Activated CD8-positive, alpha-beta memory T cell treated with anti-CD3 and anti-CD28 coated beads for 24 hours (primary cell): Measurements from ENCODE around the gene CTSF.
A peak's percentile ranks its signal among the peaks of the same experiment; 100 is the strongest.
"Not testable (repeated sequence)": the region's sequence is repeated elsewhere in the genome, so short reads cannot be mapped to it uniquely, and the experiment has no call there.

Experiments used
- DNase-seq: peaks from one replicate; pipeline ENCODE4 v3.0.0-alpha.2; 2020

Gene CTSF

GRCh38 chr11:66589315-66589714 is 20.9 kb upstream of the CTSF start:
- DNase-seq: not testable (repeated sequence)

DNA sequence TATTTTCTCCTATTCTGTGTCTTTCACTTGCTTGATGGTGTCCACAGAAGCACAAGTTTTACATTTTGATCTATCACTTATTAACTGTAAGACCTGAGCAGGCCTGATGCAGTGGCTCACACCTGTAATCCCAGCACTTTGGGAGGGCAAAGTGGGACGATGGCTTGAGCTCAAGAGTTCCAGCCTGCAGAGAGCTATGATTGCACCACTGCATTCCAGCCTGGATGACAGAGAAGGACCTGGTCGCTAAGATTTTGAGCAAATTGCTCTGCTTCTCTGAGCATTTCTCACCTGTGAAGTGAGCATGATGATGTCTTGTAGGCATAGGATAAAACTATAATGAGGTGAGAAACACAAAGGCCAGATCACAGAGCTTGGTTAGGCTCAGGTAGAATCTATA is 17.7 kb upstream of the CTSF start:
- DNase-seq: no peak

- DNase-seq: not testable (repeated sequence)
These were observed 17.0 kb upstream of the CTSF start for GRCh38 chr11:66585447-66585846.

DNA sequence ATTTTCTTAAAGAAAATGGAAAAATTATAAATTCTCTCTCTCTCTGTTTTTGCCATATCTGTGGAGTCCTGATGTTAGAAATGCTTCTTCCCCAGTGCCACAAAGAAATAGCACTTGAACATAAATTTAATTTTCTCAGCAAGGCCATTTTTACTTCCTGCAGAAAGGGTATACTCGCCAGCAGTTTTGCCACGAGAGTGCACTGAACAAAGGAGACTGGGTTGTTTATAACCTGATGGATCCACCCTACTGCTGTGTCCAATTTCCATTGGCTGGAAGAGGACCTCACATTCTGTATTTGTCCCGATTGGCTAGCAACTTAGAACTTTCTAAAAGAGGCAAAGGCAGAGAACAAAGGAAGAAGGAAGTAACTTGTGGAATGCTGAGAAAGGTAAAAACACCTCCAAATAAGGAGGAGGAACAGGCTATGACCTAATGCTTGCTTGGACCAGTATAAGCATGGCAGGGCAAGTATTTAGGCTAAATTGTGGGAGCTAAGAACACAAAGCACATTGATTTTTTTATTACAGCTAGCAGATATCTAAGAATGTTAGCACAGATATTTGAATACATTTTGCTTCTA is 14.2 kb upstream of the CTSF start:
- not testable (repeated sequence) for DNase-seq

DNA sequence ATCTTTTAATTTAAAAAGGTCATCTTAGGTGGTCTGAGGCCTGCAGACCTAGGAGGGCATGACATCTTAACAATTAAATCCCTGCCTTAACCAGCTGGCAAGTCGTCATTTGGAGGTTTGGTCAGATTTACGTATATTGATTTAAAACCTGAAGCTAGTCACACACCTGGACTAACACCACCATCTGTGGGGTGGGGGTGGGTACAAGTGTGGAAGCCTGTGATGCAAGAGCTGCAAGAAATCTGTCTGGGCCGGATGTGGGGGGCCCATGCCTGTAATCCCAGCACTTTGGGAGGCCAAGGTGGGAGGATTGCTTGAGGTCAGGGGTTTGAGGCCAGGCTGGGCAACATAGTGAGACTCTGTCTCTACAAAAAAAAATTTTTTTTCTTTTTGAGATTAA is 12.9 kb upstream of the CTSF start:
- no peak for DNase-seq

DNA sequence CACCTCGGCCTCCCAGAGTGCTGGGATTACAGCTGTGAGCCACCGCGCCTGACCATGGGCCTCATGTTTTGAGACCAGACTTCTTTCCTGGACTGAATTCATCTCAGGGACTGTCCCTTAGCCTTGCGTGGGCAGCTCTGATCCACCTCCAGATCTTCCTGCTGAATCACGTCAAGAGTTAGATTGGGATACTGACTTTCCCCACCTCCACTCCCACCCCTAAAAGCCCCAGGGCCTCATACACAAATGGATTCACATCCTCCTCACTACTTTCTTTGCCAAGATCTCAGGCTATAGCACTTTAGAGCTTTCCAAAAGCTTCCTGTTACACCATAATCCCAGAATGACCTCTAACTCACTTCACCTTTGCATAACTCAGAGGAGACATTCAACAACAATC is 12.4 kb upstream of the CTSF start:
- DNase-seq: no peak

DNA sequence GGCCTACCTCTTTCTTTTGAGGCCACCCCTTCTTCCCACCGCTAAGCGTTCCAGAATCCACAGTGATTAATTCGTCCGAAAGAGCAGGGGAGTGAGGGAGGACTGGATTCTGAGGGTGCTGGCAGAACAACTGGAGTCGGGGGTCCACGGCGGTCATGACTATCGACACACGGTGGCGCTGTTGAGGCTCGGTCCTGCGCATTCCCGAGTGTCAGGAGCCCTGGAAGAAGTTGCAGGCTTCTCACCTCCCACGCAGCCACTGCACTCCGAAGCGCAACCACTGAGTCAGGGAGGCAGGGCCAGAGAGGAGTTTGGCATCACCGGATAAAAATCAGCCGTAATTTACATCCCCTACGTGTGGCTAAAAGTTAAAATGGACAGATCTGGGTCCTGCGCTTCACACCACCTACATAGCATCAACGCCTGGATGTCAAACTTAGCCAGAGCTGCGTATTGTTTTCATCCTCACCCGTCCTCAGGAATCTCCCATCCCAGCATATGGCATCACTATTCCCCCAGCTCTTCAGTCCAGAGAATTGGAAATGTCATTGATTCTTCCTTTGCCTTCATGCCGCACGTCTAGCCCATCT is 10.7 kb upstream of the CTSF start:
- DNase-seq: peak; percentile 94

- DNase-seq: no peak
These were observed 2.4 kb upstream of the CTSF start for GRCh38 chr11:66570850-66571180.

DNA sequence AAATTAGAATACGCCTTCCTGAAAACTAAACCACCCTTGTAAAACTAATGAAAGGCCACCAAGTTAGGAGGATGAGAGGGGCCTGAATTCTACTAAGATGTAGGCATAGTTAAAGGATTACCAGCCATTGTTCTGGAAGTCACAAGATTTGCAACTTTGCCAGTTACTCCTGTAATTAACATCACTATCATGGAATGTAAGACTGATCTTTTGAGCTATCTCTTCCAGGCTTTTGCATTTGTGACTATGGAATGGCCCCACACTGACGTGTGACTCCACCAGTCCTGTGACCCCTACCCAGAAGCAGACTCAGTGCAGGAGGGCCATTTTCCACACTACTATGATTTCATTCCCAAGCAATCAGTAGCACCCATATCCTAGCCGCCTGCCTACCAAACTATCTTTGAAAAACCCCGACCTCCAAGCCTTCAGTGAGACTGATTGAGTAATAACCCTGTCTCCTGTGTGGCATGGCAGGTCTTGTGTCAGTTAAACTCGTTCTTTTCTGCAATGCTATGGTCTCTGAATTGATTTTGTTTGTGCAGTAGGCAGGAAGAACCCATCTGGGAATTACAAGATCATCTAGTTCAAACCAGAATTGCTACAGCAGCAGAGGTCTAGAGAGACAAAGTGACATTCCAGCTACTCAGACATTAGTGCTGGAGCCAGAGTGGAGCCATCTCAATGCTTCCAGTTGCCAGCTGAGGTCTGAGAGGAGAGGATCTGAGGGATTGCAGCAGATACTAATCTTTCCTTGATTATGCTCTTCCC is 1.9 kb upstream of the CTSF start:
- no peak for DNase-seq

GRCh38 chr11:66569076-66569475 is 670 bp upstream of the CTSF start:
- DNase-seq: no peak

DNA sequence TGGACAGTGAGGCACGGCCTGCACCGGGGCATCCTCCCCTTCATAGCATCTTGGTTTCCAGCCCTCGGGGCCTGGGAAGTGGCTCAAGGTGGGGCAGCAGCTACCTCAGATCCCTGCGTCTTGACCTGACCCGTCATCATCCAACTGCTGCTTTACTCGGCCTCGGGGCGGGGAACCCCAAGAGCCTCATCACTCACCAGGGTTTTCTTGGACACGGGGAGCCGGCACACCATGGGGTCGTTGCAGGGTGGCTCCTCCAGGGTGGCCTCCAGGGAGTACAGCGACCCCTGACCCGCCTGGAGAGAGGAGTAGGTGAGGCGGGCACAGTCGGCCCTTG is 651 bp downstream of the CTSF start:
- DNase-seq: no peak

GRCh38 chr11:66566221-66566620 is 2.2 kb downstream of the CTSF start:
- DNase-seq: no peak

- no peak for DNase-seq
These were observed 3.4 kb downstream of the CTSF start for GRCh38 chr11:66564984-66565383.

DNA sequence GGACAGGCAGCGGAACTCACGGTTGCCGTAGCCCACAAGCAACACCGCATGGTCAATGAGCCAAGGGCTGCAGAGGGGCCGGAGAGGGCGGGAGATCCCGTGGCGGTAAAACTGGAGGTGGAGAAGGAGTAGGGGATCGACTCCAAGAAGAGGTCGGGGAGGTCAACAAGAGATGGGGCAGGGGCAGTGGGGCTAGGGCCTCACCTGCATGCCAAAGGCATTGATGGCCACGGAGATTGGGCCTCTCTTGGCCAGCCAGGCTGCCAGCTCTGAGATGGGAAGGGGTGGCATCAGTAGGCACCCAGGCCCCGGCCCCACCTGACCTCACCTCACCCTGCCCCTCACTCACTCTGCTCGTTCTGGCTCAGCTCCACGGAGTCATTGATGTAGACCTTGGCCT is 3.9 kb downstream of the CTSF start:
- DNase-seq: no peak

GRCh38 chr11:66563832-66564231 is 4.6 kb downstream of the CTSF start:
- DNase-seq: no peak

DNA sequence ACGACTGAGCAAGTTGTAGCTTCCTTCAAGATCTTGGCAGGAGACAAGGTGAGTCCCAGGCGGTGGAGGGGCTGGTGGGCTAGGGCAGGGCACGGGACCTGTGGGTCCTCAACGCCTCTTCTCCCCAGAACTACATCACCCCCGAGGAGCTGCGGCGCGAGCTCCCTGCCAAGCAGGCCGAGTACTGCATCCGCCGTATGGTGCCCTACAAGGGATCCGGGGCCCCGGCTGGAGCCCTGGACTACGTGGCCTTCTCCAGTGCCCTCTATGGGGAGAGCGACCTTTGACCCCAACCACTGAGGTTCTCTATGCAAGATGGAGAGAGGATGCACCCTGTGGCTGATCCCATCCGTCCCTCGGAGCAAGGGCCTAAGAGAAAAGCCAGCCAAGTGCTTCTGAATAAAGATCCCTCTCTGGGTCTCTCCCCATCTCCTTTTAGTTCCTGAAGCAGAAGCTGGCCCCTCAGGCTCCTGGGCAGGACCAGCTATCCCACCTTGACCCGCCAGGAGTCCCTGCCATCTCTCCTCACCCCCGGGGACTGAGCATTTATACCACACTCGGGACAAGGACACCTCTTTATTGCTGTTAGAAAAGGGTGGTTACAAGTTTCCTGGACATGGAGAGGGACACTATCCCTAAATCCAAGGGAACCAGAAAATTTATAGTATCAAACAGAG is 5.4 kb downstream of the CTSF start:
- DNase-seq: no peak

- no peak for DNase-seq
These were observed 6.1 kb downstream of the CTSF start for GRCh38 chr11:66562275-66562674.

GRCh38 chr11:66561975-66562248 is 6.5 kb downstream of the CTSF start:
- DNase-seq: no peak

DNA sequence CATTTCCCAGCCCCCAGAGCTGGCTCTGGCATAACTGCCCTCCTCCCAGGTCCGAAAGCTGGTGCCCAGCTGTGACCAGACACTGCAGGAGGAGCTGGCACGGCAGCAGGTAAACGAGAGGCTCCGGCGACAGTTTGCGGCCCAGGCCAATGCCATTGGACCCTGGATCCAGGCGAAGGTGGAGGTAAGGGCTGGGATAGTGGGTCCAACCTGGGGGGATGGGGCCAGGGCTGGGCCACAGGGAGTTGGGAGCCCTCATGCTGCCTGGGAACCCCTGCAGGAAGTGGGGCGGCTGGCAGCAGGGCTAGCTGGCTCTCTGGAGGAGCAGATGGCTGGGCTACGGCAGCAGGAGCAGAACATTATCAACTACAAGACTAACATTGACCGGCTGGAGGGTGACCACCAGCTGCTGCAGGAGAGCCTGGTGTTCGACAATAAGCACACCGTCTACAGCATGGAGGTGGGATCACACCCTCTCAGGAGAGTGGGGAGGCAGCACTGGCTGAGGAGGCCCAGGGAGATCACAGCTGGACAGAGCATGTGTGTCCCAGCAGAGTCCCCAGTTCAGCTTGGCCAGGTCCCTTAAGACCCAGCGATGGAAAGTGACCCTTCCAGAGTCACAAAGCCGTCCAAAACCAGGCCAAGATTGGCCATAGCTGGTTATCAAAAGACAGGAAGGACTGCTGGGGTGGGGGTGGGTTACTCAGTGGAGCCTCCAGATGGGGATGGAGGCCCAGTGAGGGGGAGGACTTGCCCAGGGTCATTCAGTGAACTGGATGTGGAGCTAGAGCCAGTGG is 7.0 kb downstream of the CTSF start:
- no peak for DNase-seq

DNA sequence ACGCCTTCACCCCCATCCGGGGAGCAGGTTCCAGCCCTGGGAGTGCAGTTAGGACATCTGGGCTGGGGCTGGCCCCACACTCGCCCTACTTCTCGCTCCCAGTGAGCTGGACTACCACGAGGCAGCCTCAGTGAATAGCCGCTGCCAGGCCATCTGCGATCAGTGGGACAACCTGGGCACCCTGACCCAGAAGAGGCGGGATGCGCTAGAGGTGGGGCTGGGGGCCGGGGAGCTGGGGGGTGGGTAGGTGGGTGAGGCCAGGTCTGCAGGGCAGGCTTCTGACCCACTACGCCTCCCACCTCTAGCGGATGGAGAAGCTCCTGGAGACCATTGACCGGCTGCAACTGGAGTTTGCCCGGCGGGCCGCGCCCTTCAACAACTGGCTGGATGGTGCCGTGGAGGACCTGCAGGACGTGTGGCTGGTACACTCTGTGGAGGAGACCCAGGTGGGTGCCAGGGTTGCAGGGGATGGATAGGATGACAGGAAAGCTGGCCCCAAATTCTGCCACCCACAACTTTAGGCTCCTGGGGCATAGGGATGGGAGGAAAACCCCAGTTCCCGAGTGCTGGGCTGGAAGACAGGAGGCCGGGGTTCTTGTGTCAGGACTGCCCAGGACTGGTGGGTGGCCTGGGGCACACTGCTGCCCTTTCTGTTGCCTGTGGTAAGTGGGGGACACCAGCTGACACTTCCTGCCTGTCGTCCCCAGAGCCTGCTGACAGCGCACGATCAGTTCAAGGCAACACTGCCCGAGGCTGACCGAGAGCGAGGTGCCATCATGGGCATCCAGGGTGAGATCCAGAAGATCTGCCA is 8.3 kb downstream of the CTSF start:
- no peak for DNase-seq

DNA sequence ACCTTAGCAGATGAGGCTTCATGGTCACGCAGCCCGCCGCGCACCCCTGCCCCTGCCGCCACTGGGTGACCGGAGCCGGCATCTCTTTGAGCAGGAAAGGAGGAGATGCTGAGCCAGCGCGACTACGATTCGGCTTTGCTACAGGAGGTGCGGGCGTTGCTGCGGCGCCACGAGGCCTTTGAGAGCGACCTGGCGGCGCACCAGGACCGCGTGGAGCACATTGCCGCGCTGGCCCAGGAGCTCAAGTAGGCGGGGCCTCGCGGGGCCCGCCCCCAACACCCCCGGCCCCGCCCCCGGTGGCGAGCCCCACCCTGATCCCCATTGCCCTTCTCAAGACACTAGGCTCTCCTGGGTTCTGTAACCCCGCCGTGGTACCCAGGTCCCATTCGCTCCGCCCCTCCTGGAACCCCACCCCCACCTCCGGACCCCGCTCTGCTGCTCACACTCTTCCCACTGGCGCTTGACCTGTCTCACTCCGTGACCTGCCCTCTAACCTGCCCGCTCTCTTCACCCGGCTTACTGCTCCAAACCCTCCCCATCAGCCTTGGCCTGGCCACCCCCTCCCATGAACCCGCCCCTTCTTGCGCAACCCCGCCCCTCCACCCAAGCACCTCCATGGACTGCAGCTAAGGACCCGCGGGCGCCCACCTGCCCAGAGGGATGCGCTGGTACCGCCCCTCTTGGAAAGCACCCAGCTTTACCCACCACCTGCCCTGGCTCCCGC is 9.1 kb downstream of the CTSF start:
- DNase-seq: peak; percentile 68

GRCh38 chr11:66557733-66558326 is 10.6 kb downstream of the CTSF start:
- DNase-seq: no peak
